A673 (cell line): ENCODE results near the gene NLRP3. TPM values are rescaled to one million over a fixed set of nuclear protein-coding genes. Genes with fewer than 3 reads are reported as not detected.
A peak's percentile ranks its signal among the peaks of the same experiment; 100 is the strongest.

ENCODE experiments used
- BruUV-seq: library from RNA; stranded (reverse); fragments of 400-500 nt; replicated peaks from 2 replicates; lab custom pipeline; 2021; lab: Mats Ljungman, UMichigan
- CTCF ChIA-PET: fragments of 300-600 bp; sonication (Branson Sonifier 250); formaldehyde crosslinking; loops from one replicate; lab custom pipeline; 2022; ENCODE audit warnings: antibody characterized with exemption; lab: Charles Lee
- POLR2A ChIA-PET: fragments of 300-600 bp; sonication (Branson Sonifier 250); formaldehyde crosslinking; loops from one replicate; lab custom pipeline; 2022; ENCODE audit warnings: antibody characterized with exemption; ENCODE audit not compliant: low non-redundant PET; lab: Charles Lee
- DNase-seq: peaks from one replicate; pipeline ENCODE4 v3.0.0-alpha.2; 2015; ENCODE audit warnings: low spot score
- H3K27ac ChIP-seq: fragments of 200-600 bp; sonication (generic); 2 replicates; pipeline ENCODE4 v1.5.1; 2016; ENCODE audit warnings: mixed run types, low read depth, mild to moderate bottlenecking, mixed read lengths, antibody characterized with exemption, low read length; ENCODE audit not compliant: poor library complexity, severe bottlenecking
- H3K27me3 ChIP-seq: fragments of 200-600 bp; sonication (generic); replicated peaks from 2 replicates; pipeline ENCODE4 v1.6.1; 2017; ENCODE audit warnings: mixed run types, low read depth, mild to moderate bottlenecking, mixed read lengths, antibody characterized with exemption, low read length; ENCODE audit not compliant: insufficient read depth, poor library complexity
- H3K36me3 ChIP-seq: fragments of 200-600 bp; sonication (generic); 2 replicates; pipeline ENCODE4 v1.6.1; 2016; ENCODE audit warnings: mixed run types, mild to moderate bottlenecking, mixed read lengths, antibody characterized with exemption, low read length; ENCODE audit not compliant: insufficient read depth, poor library complexity, severe bottlenecking
- H3K4me1 ChIP-seq: fragments of 200-600 bp; sonication (generic); 2 replicates; pipeline ENCODE4 v1.6.1; 2017; ENCODE audit warnings: mixed run types, mild to moderate bottlenecking, mixed read lengths, antibody characterized with exemption, low read length; ENCODE audit not compliant: insufficient read depth, poor library complexity, severe bottlenecking
- H3K4me3 ChIP-seq: fragments of 200-600 bp; sonication (generic); 2 replicates; pipeline ENCODE4 v1.5.1; 2016; ENCODE audit warnings: low read depth, mixed run types, mild to moderate bottlenecking, mixed read lengths, low read length; ENCODE audit not compliant: poor library complexity, severe bottlenecking
- H3K9me3 ChIP-seq: fragments of 200-600 bp; sonication (generic); 2 replicates; pipeline ENCODE4 v1.6.1; 2016; ENCODE audit warnings: mixed run types, low read depth, mild to moderate bottlenecking, mixed read lengths, antibody characterized with exemption, low read length; ENCODE audit not compliant: poor library complexity, severe bottlenecking
- CTCF ChIP-seq: fragments of 300-800, 200-600 bp; sonication (generic); conservative IDR thresholded peaks from 2 replicates; pipeline ENCODE4 v1.5.1; 2017; ENCODE audit warnings: low read depth, mild to moderate bottlenecking, antibody characterized with exemption, low read length, moderate library complexity, mixed read lengths
- EZH2 ChIP-seq: fragments of 200-600 bp; sonication (generic); IDR thresholded peaks from 2 replicates; pipeline ENCODE4 v1.6.1; 2017; ENCODE audit warnings: borderline replicate concordance, low read depth, mild to moderate bottlenecking, mixed read lengths, antibody characterized with exemption, low read length; ENCODE audit not compliant: poor library complexity, severe bottlenecking
- intact Hi-C: fragments of 100-400 bp; cut with micrococcal nuclease; formaldehyde crosslinking; loops from one replicate; pipeline ENCODE4 v1.10.0; 2022; ENCODE audit not compliant: unreplicated experiment
- total RNA-seq: library from RNA; stranded (reverse); gene quantifications from 2 replicates; pipeline ENCODE4 v1.2.3, GENCODE V29; 2021

The NLRP3 gene
- total RNA-seq, 1 experiment from 2014 or later: not detected

- intact Hi-C loops: no loop called here
- ChIA-PET POLR2A (no interaction called here), CTCF (no interaction called here)
- no peaks in the 10 kb centered on the region for H3K36me3 ChIP-seq
- no peaks in the 10 kb centered on the region for H3K9me3 ChIP-seq
- no peak overlapping the region for H3K27ac ChIP-seq
- TF ChIP-seq CTCF (no peak), EZH2 (no peak)
- BruUV-seq: no TSS peak
- no peak overlapping the region for H3K4me3 ChIP-seq
- DNase-seq: no peak
- H3K27me3 ChIP-seq: no peaks in the 10 kb centered on the region
- no peaks in the 10 kb centered on the region for H3K4me1 ChIP-seq
Measured at GRCh38 chr1:247387096-247387495, 28.9 kb upstream of the NLRP3 start.

GRCh38 chr1:247387565-247387964 is 28.4 kb upstream of the NLRP3 start:
- TF ChIP-seq EZH2: no peak
- no peak for TF ChIP-seq CTCF
- H3K27ac ChIP-seq: no peak overlapping the region
- ChIA-PET POLR2A (no interaction called here), CTCF (no interaction called here)
- intact Hi-C loops: no loop called here
- no peaks in the 10 kb centered on the region for H3K9me3 ChIP-seq
- H3K27me3 ChIP-seq: no peaks in the 10 kb centered on the region
- no peaks in the 10 kb centered on the region for H3K4me1 ChIP-seq
- BruUV-seq: no TSS peak
- no peaks in the 10 kb centered on the region for H3K36me3 ChIP-seq
- DNase-seq: no peak
- no peak overlapping the region for H3K4me3 ChIP-seq

- DNase-seq: peak; percentile 79
- Histone ChIP-seq H3K4me3 (no peak overlapping the region), H3K27ac (no peak overlapping the region), H3K4me1 (no peaks in the 10 kb centered on the region), H3K9me3 (no peaks in the 10 kb centered on the region), H3K36me3 (no peaks in the 10 kb centered on the region), H3K27me3 (no peaks in the 10 kb centered on the region)
- TF ChIP-seq EZH2: no peak
- peak; percentile 92 for TF ChIP-seq CTCF
- intact Hi-C loops: loop anchor here (2.0 kb wide), 2 partner anchors 97 to 187 kb away; no protein-coding TSS in a partner anchor
- no TSS peak for BruUV-seq
- ChIA-PET CTCF (interaction anchor here (0.5 to 1.3 kb wide), 5 partner anchors 18 to 521 kb away, joined by 3 to 4 read pairs (median 3); no protein-coding TSS in a partner anchor), POLR2A (no interaction called here)
Measured at GRCh38 chr1:247390116-247390791, 25.7 kb upstream of the NLRP3 start.
